Measurements from ENCODE around the gene SP6. TPM values are rescaled to one million over a fixed set of nuclear protein-coding genes. Genes with fewer than 3 reads are reported as not detected.

Gene SP6
- total RNA-seq, 2 donors from 2014 or later: 8.7 to 8.8 TPM

DNA sequence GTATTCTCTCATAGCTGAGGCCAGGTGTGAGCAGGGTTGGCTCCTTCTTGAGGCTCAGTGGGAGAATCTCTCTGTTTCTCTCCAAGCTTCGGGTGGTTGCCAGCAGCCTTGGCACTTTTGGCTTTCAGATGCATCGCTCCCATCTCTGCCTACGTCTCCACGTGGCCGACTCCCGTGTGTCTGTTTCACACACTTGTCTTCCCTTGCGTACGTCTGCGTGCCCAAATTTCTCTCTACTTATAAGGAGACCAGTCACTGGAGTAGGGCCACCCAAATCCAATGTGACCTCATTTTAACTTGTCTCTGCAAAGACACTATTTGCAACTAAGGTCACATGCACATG lies 44.1 kb downstream of the SP6 start:
- Histone ChIP-seq H3K4me1 (peaks cover 7% of the 10 kb centered on the region), H3K9ac (ENCODE audit: low read depth in 2 of 2, low read length in 2 of 2) (no peak overlapping the region), H3K27ac (no peak overlapping the region), H3K27me3 (no peaks in the 10 kb centered on the region), H3K4me3 (no peak overlapping the region), H3K9me3 (no peaks in the 10 kb centered on the region), H3K36me3 (peaks cover 16% of the 10 kb centered on the region)
- TF ChIP-seq CTCF (IDR thresholded peaks at IDR 0.05): no peak
- intact Hi-C loops (cut with DNase I): loop anchor here (10.0 kb wide), 2 partner anchors 112 to 142 kb away; partner anchors contain the start of gene TBKBP1
- no peak for DNase-seq

- intact Hi-C loops (cut with DNase I): loop anchor here (10.0 kb wide), 2 partner anchors 111 to 141 kb away; partner anchors contain the start of gene TBKBP1
- TF ChIP-seq CTCF (IDR thresholded peaks at IDR 0.05): no peak
- no peaks in the 10 kb centered on the region for H3K9me3 ChIP-seq
- no peaks in the 10 kb centered on the region for H3K27me3 ChIP-seq
- peaks cover 16% of the 10 kb centered on the region for H3K36me3 ChIP-seq
- H3K4me3 ChIP-seq: no peak overlapping the region
- peaks cover 7% of the 10 kb centered on the region for H3K4me1 ChIP-seq
- no peak for DNase-seq
- H3K9ac ChIP-seq (ENCODE audit: low read depth in 2 of 2, low read length in 2 of 2): no peak overlapping the region
- no peak overlapping the region for H3K27ac ChIP-seq
Measured at GRCh38 chr17:47806026-47806912, 44.7 kb downstream of the SP6 start.

DNA sequence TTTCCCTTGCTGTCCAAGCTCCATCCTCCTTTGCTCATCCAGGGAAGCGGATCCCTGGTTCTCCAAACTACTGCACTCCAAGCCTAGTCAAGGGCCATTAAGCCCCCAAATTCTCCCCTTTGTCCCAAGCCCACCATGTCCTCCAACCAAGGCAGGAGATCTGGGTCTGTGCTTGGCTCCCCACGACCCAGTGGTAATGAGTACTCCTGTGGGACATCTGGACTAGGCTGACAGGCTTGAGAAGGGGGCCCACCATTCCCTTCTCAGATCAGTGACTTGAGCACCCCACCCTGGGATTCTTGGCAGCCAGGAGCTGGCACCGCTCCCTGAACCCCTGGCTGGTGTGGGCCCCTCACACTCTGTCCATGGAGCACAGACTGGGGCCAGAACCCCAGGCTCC lies 46.5 kb downstream of the SP6 start:
- Histone ChIP-seq H3K4me3 (no peak overlapping the region), H3K9ac (ENCODE audit: low read depth in 2 of 2, low read length in 2 of 2) (no peak overlapping the region), H3K27me3 (no peaks in the 10 kb centered on the region), H3K36me3 (peaks cover 16% of the 10 kb centered on the region), H3K27ac (no peak overlapping the region), H3K9me3 (no peaks in the 10 kb centered on the region), H3K4me1 (no peaks in the 10 kb centered on the region)
- DNase-seq: no peak
- TF ChIP-seq CTCF (IDR thresholded peaks at IDR 0.05): no peak
- intact Hi-C loops (cut with DNase I): loop anchor here (10.0 kb wide), 2 partner anchors 110 to 140 kb away; partner anchors contain the start of gene TBKBP1

- Histone ChIP-seq H3K9ac (ENCODE audit: low read depth in 2 of 2, low read length in 2 of 2) (no peak overlapping the region), H3K36me3 (peaks cover 11% of the 10 kb centered on the region), H3K9me3 (no peaks in the 10 kb centered on the region), H3K4me1 (no peaks in the 10 kb centered on the region), H3K4me3 (no peak overlapping the region), H3K27me3 (no peaks in the 10 kb centered on the region), H3K27ac (no peak overlapping the region)
- DNase-seq: no peak
- intact Hi-C loops (cut with DNase I): loop anchor here (10.0 kb wide), 2 partner anchors 109 to 139 kb away; partner anchors contain the start of gene TBKBP1
- no peak for TF ChIP-seq CTCF (IDR thresholded peaks at IDR 0.05)
Measured at GRCh38 chr17:47803751-47804150, 47.2 kb downstream of the SP6 start.

DNA sequence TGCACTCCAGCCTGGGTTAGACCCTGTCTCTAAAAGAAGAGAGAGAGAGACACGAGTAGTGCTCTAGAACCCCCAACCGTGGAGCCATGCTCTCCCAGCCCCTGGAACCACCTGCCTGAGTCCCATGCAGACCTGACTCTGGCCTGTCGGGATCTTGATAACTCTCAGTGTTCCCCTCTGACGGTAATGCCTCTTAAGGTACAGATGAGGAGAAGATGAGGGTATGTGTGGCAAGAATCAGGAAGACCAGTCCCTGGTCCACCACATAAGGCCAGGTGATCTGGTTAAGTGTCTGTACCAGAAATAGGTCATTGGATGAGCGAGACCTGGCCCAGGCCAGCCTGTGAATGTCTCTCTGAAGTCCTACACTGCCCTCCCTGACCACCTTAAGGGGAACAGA lies 47.8 kb downstream of the SP6 start:
- DNase-seq: no peak
- no peaks in the 10 kb centered on the region for H3K4me1 ChIP-seq
- no peak overlapping the region for H3K9ac ChIP-seq (ENCODE audit: low read depth in 2 of 2, low read length in 2 of 2)
- H3K9me3 ChIP-seq: no peaks in the 10 kb centered on the region
- peaks cover 5% of the 10 kb centered on the region for H3K36me3 ChIP-seq
- H3K27me3 ChIP-seq: no peaks in the 10 kb centered on the region
- H3K4me3 ChIP-seq: no peak overlapping the region
- no peak for TF ChIP-seq CTCF (IDR thresholded peaks at IDR 0.05)
- intact Hi-C loops (cut with DNase I): loop anchor here (10.0 kb wide), 2 partner anchors 108 to 138 kb away; partner anchors contain the start of gene TBKBP1
- no peak overlapping the region for H3K27ac ChIP-seq
